ENCODE data around the gene CELA2A.
A peak's percentile ranks its signal among the peaks of the same experiment; 100 is the strongest.
"Not testable (repeated sequence)": the region's sequence is repeated elsewhere in the genome, so short reads cannot be mapped to it uniquely, and the experiment has no call there.

CELA2A gene

GRCh38 chr1:15485636-15486035 lies 29.1 kb downstream of the CELA2A start:
- DNase-seq (ENCODE audit: low spot score) (no peak), ATAC-seq (ENCODE audit: low read depth) (no peak)
- no peaks in the 10 kb centered on the region for H3K4me1 ChIP-seq (ENCODE audit: insufficient read depth, poor library complexity, severe bottlenecking)
- H3K27ac ChIP-seq (ENCODE audit: poor library complexity, severe bottlenecking), result no peak overlapping the region
- no peaks in the 10 kb centered on the region for H3K27me3 ChIP-seq (ENCODE audit: insufficient read depth, poor library complexity, severe bottlenecking)
- H3K36me3 ChIP-seq (ENCODE audit: low read depth), result no peaks in the 10 kb centered on the region
- TF ChIP-seq, protein P1, sequence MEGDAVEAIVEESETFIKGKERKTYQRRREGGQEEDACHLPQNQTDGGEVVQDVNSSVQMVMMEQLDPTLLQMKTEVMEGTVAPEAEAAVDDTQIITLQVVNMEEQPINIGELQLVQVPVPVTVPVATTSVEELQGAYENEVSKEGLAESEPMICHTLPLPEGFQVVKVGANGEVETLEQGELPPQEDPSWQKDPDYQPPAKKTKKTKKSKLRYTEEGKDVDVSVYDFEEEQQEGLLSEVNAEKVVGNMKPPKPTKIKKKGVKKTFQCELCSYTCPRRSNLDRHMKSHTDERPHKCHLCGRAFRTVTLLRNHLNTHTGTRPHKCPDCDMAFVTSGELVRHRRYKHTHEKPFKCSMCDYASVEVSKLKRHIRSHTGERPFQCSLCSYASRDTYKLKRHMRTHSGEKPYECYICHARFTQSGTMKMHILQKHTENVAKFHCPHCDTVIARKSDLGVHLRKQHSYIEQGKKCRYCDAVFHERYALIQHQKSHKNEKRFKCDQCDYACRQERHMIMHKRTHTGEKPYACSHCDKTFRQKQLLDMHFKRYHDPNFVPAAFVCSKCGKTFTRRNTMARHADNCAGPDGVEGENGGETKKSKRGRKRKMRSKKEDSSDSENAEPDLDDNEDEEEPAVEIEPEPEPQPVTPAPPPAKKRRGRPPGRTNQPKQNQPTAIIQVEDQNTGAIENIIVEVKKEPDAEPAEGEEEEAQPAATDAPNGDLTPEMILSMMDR (IDR thresholded peaks at IDR 0.05; ENCODE audit: poor library complexity, severe bottlenecking), result no peak
- no peak overlapping the region for H3K4me3 ChIP-seq (ENCODE audit: severe bottlenecking)
- no peaks in the 10 kb centered on the region for H3K9me3 ChIP-seq (ENCODE audit: severe bottlenecking)

DNA sequence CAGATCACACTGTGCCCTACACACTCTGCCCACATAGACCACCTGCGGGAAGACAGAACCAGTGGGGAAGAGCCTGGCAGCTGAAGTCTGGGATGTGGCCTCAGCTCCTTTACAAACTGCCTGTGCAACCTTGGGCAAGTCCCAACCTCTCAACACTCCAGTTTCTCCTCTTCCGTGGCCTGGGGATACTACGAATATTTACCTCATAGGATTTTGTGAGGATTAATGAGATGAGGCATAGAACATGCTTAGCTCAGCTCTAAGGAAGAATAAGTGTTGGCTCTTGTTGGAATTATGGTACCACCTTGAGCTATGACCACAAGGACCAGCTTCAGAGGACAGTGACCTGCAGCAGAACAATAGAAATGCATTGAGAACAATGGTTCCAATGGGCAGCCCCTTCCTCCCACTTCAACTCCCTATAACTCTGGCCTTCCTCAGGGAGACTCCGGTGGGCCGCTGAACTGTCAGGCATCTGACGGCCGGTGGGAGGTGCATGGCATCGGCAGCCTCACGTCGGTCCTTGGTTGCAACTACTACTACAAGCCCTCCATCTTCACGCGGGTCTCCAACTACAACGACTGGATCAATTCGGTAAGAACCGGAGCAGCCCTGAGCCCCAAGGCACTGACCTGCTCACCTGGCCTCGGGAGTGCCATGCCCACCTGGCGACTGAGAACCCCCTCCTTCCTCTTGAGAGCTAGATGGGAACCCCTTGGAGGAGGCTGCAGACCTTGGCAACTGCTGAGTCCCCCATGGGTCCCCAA lies 30.5 kb downstream of the CELA2A start:
- not testable (repeated sequence) for H3K27me3 ChIP-seq (ENCODE audit: insufficient read depth, poor library complexity, severe bottlenecking); H3K27ac ChIP-seq (ENCODE audit: poor library complexity, severe bottlenecking); H3K4me1 ChIP-seq (ENCODE audit: insufficient read depth, poor library complexity, severe bottlenecking); H3K36me3 ChIP-seq (ENCODE audit: low read depth); H3K9me3 ChIP-seq (ENCODE audit: severe bottlenecking); ATAC-seq (ENCODE audit: low read depth); H3K4me3 ChIP-seq (ENCODE audit: severe bottlenecking); DNase-seq (ENCODE audit: low spot score)

GRCh38 chr1:15488371-15488770 lies 31.8 kb downstream of the CELA2A start:
- no peak for DNase-seq (ENCODE audit: low spot score)

DNA sequence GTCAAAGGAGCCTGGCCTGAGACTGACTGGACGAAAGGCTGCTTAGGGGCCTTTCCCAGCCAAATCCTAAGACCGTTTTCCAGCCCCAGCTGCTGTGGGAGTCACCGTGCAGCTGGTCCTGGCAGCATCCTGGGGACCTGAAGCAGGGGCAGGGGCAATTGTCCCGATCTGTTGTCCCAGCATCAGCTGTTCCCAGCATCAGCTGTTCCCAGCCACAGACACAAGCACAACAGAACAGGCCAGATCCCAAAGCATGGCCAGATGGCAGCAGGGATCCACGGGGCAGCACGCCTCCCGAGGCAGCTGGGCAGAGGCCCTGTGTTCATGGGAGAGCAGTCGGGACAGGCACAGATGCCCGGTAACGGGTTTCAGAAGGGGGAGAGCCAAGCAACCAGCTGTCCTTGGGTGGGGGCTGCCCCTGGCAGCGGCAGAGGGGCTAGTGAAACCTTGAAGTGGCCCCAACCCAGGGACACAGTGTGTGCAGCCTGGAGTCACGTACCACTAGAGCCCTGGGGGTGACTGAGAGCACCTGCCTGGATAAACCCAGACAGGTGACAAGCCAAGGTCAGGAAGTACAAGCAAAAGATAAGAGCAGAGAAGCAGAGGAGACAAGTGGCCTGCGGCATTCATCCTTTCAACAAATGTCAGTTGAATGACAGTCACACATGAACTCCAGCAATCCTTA lies 32.7 kb downstream of the CELA2A start:
- no peak for DNase-seq (ENCODE audit: low spot score)
- TF ChIP-seq, protein P1 (IDR thresholded peaks at IDR 0.05; ENCODE audit: poor library complexity, severe bottlenecking), result no peak
- no peak for ATAC-seq (ENCODE audit: low read depth)
- H3K9me3 ChIP-seq (ENCODE audit: severe bottlenecking), result no peaks in the 10 kb centered on the region
- no peak overlapping the region for H3K4me3 ChIP-seq (ENCODE audit: severe bottlenecking)
- no peak overlapping the region for H3K27ac ChIP-seq (ENCODE audit: poor library complexity, severe bottlenecking)
- no peaks in the 10 kb centered on the region for H3K4me1 ChIP-seq (ENCODE audit: insufficient read depth, poor library complexity, severe bottlenecking)
- no peaks in the 10 kb centered on the region for H3K36me3 ChIP-seq (ENCODE audit: low read depth)
- H3K27me3 ChIP-seq (ENCODE audit: insufficient read depth, poor library complexity, severe bottlenecking), result no peaks in the 10 kb centered on the region

More at GRCh38 chr1:15488371-15488770, 31.8 kb downstream of the CELA2A start:
- ATAC-seq (ENCODE audit: low read depth), result no peak
- TF ChIP-seq, protein P1 (IDR thresholded peaks at IDR 0.05; ENCODE audit: poor library complexity, severe bottlenecking), result no peak
- Histone ChIP-seq H3K27me3 (ENCODE audit: insufficient read depth, poor library complexity, severe bottlenecking) (no peaks in the 10 kb centered on the region), H3K36me3 (ENCODE audit: low read depth) (no peaks in the 10 kb centered on the region), H3K4me3 (ENCODE audit: severe bottlenecking) (no peak overlapping the region), H3K9me3 (ENCODE audit: severe bottlenecking) (no peaks in the 10 kb centered on the region), H3K27ac (ENCODE audit: poor library complexity, severe bottlenecking) (no peak overlapping the region), H3K4me1 (ENCODE audit: insufficient read depth, poor library complexity, severe bottlenecking) (no peaks in the 10 kb centered on the region)

DNA sequence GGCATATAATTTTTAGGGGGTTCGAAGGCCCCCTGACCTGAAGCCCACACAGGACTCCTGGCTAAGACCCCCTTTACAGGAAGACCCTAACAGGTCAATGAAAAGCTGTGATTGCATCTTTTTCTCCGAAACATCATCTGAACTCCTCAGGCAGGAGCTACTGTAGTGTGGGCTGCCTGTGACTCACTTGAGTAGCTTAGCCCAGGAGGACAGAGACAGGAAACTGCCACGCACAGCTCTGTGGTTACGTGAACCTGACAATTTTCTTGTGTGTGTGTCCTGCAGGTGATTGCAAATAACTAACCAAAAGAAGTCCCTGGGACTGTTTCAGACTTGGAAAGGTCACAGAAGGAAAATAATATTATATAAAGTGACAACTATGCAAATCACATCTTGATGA lies 34.5 kb downstream of the CELA2A start:
- not testable (repeated sequence) for H3K4me1 ChIP-seq (ENCODE audit: insufficient read depth, poor library complexity, severe bottlenecking); H3K27me3 ChIP-seq (ENCODE audit: insufficient read depth, poor library complexity, severe bottlenecking); H3K9me3 ChIP-seq (ENCODE audit: severe bottlenecking); DNase-seq (ENCODE audit: low spot score); H3K27ac ChIP-seq (ENCODE audit: poor library complexity, severe bottlenecking); H3K4me3 ChIP-seq (ENCODE audit: severe bottlenecking); H3K36me3 ChIP-seq (ENCODE audit: low read depth)
- ATAC-seq (ENCODE audit: low read depth), result peak; percentile 59; the same call in 1 of the 3 replicates

All from RWPE2 (cell line).